Measurements from ENCODE around the gene WDR88.
"Not testable (repeated sequence)": the region's sequence is repeated elsewhere in the genome, so short reads cannot be mapped to it uniquely, and the experiment has no call there.

WDR88 gene

DNA sequence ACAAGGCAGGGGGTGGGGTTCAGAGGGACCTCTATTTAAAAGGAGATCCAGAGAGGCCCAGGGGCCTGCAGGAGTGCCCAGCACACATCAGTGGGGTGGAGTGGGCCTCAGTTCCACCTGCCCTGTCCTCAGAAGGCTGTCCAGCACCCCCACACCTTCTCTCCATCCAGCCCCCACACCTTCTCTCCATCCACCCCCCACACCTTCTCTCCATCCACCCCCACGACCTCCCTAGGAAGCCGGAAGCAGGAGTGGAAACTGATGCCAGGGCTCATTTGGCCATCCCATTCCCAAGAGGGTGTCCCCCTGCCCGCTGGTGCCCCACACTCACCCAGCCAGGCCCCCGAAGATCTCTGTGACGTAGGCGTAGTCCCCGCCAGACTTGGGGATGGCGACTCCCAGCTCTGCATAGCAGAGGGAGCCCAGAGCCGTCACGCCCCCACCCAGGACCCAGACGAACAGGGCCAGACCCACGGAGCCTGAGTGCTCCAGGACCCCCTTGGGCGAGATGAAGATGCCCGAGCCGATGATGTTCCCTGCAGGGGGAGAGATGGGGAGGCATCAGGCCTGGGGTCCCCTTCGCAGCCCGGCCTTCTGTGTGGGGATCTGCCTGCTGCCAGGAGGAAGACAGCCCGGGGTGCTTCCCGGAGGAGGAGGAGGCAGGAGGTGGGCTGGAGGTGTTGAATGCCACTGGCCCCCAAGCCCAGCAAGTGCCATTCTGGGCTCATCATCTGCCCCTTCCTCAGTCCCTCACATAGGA lies 83.7 kb downstream of the WDR88 start:
- no peak for DNase-seq

DNA sequence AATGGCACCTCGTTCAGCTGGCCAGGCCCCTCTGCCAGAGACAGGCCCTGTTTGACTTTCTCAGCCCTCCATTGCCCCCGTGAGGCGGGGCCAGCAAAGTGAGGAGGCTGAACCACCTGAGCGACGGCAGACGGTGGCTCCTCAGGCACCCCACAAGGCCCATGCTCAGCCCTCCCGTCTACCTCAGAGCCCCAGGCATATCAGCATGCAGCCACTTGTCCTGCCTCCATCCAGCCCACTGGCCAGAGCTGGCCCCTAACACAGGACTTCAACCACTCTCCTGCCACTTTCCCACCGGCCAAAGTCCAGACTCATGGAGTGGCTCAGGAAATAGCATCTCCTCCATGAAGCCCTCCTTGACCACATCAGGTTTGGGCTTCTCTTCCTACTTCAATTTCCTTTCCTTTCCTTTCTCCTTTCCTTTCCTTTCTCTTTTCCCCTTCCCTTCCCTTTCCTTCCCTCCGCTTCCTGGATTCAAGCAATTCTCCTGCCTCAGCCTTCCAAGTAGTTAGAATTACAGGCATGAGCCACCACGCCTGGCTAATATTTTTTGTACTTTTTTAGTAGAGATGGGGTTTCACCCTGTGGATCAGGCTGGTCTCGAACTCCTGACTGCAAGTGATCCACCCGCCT lies 84.4 kb downstream of the WDR88 start:
- DNase-seq = no peak

DNA sequence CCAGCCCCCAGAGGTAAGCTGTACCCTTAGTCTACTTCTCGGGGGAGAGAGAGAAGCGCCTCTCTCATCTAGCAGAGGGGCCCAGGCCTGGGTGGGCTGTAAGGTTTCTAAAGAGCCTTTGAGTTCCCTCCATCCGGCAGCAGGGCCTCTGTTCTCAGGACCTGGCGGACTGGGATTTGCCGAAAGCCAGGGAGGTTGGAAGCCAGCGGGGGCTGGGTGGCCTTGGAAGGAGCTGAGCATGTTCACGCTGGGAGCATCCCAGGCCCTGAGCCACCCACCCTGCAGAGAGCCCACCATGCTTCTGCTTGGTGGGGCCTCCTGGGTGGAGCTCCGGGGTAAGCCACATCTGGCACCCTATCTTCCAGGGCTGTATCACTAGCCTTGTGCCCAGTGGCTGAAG lies 86.0 kb downstream of the WDR88 start:
- DNase-seq = no peak

DNA sequence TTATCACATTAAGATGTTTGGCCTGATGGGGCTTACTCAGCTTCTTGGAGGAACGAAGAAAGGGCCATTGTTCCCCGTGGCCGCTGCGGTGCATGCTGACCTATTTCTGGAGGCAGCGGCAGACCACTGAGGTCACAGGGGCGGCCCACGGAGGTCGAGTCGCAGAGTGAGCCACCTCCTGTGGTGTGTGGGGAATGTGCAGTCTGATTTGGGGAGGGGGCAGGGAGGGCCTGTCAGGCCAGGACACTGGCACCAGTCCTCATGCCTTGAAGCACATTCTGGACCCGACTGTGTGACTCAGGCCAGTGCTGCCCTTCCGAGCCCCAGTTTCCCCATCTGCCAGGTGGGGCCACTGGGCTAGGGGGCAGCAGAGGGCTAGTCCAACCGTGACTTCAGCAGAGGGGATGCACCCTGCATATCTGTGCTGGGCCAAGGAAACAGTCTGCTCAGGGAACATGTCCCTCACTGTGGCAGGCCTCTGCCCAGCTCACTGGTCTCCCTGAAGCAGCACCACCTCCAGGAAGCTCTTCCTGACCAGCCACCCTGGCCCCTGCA lies 87.4 kb downstream of the WDR88 start:
- DNase-seq = no peak

GRCh38 chr19:33220115-33220514 lies 88.2 kb downstream of the WDR88 start:
- no peak for DNase-seq

DNA sequence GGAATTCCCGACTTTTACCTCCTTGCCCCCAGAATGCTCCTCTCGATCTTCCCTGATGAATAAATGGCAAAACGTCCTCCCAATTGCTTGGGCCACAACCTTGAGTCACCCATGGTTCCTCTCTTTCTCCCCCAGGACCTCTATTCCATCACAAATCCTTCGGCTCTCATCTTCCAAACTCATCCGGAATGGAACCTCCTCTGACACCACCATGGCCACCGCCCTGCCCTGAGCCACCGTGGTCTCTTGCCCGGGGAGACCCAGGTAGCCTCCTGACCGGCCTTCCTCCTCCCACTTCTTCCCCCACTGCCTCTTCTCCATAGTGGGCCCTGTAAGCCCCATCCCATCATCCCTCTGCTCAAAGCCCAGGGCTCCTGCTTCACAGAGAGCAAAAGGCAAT lies 88.8 kb downstream of the WDR88 start:
- DNase-seq = no peak

- no peak for DNase-seq
These were observed 89.7 kb downstream of the WDR88 start for GRCh38 chr19:33221638-33222037.

DNA sequence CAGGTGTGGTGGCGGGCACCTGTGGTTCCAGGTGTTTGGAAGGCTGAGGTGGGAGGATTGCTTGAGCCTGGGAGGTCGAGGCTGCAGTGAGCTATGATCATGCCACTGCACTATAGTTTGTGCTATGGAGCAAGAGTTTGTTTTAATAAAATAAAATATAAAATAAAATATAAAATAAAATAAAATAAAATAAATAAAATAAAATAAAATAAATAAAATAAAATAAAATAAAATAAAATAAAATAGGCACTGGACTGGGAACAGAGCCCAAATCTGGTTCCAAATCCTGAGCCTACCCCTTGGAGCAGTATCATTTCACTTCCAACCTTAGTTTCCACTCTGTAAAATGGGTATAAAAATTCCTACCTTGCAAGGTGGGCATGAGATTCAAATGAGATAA lies 90.3 kb downstream of the WDR88 start:
- DNase-seq = not testable (repeated sequence)

- no peak for DNase-seq
These were observed 93.0 kb downstream of the WDR88 start for GRCh38 chr19:33224694-33225457.

Data from NCI-H1694 treated with DMSO at 0.1 percent for 48 hours (cell line).